ENCODE measurements around the gene CIB4.

Gene CIB4

GRCh38 chr2:26621469-26622199 is 19.5 kb downstream of the CIB4 start:
- no peak for DNase-seq (ENCODE audit: low spot score)

- DNase-seq (ENCODE audit: low spot score) = no peak
Observed at GRCh38 chr2:26620031-26620605, 21.0 kb downstream of the CIB4 start.

GRCh38 chr2:26619521-26619951 is 21.6 kb downstream of the CIB4 start:
- no peak for DNase-seq (ENCODE audit: low spot score)

GRCh38 chr2:26619096-26619495 is 22.1 kb downstream of the CIB4 start:
- no peak for DNase-seq (ENCODE audit: low spot score)

GRCh38 chr2:26618611-26619010 is 22.6 kb downstream of the CIB4 start:
- DNase-seq (ENCODE audit: low spot score) = no peak

- no peak for DNase-seq (ENCODE audit: low spot score)
Observed at GRCh38 chr2:26617588-26618083, 23.5 kb downstream of the CIB4 start.

- no peak for DNase-seq (ENCODE audit: low spot score)
Observed at GRCh38 chr2:26616706-26617587, 24.2 kb downstream of the CIB4 start.

GRCh38 chr2:26615860-26616705 is 25.1 kb downstream of the CIB4 start:
- DNase-seq (ENCODE audit: low spot score) = no peak

GRCh38 chr2:26615336-26615859 is 25.8 kb downstream of the CIB4 start:
- DNase-seq (ENCODE audit: low spot score) = no peak

- DNase-seq (ENCODE audit: low spot score) = no peak
Observed at GRCh38 chr2:26614216-26615138, 26.7 kb downstream of the CIB4 start.

- DNase-seq (ENCODE audit: low spot score) = no peak
Observed at GRCh38 chr2:26613241-26614215, 27.6 kb downstream of the CIB4 start.

GRCh38 chr2:26612522-26613240 is 28.5 kb downstream of the CIB4 start:
- DNase-seq (ENCODE audit: low spot score) = no peak

- DNase-seq (ENCODE audit: low spot score) = no peak
Observed at GRCh38 chr2:26612034-26612433, 29.1 kb downstream of the CIB4 start.

GRCh38 chr2:26610504-26611335 is 30.4 kb downstream of the CIB4 start:
- DNase-seq (ENCODE audit: low spot score) = no peak

- DNase-seq (ENCODE audit: low spot score) = no peak
Observed at GRCh38 chr2:26609839-26610277, 31.3 kb downstream of the CIB4 start.

- DNase-seq (ENCODE audit: low spot score) = no peak
Observed at GRCh38 chr2:26609205-26609631, 31.9 kb downstream of the CIB4 start.

- DNase-seq (ENCODE audit: low spot score) = no peak
Observed at GRCh38 chr2:26608557-26608956, 32.6 kb downstream of the CIB4 start.

Measured in AG08395 (cell line).